Kidney glomerular epithelial cell (primary cell): ENCODE results near the gene CHL1.

Source experiments
- DNase-seq: peaks from one replicate; lab custom pipeline; 2025; lab: John Stamatoyannopoulos, UW

The CHL1 gene

GRCh38 chr3:411226-411625 lies 214.7 kb downstream of the CHL1 start:
- no peak for DNase-seq

GRCh38 chr3:414063-414462 lies 217.5 kb downstream of the CHL1 start:
- peak; percentile 46 for DNase-seq

GRCh38 chr3:418239-418929 lies 221.8 kb downstream of the CHL1 start:
- DNase-seq, result no peak

GRCh38 chr3:420584-420983 lies 224.0 kb downstream of the CHL1 start:
- no peak for DNase-seq

- no peak for DNase-seq
These were observed 228.5 kb downstream of the CHL1 start for GRCh38 chr3:425079-425478.

GRCh38 chr3:426072-426471 lies 229.5 kb downstream of the CHL1 start:
- DNase-seq, result no peak

- no peak for DNase-seq
These were observed 230.6 kb downstream of the CHL1 start for GRCh38 chr3:427128-427527.

- DNase-seq, result no peak
These were observed 233.6 kb downstream of the CHL1 start for GRCh38 chr3:430186-430585.

GRCh38 chr3:435161-435560 lies 238.6 kb downstream of the CHL1 start:
- no peak for DNase-seq

GRCh38 chr3:436053-436452 lies 239.5 kb downstream of the CHL1 start:
- DNase-seq, result no peak

- DNase-seq, result no peak
These were observed 244.3 kb downstream of the CHL1 start for GRCh38 chr3:440826-441225.

GRCh38 chr3:445960-446359 lies 249.4 kb downstream of the CHL1 start:
- no peak for DNase-seq

GRCh38 chr3:447671-448070 lies 251.1 kb downstream of the CHL1 start:
- no peak for DNase-seq

- DNase-seq, result no peak
These were observed 253.1 kb downstream of the CHL1 start for GRCh38 chr3:449711-450110.

- no peak for DNase-seq
These were observed 255.7 kb downstream of the CHL1 start for GRCh38 chr3:452221-452620.

GRCh38 chr3:453106-453505 lies 256.5 kb downstream of the CHL1 start:
- no peak for DNase-seq

- no peak for DNase-seq
These were observed 258.4 kb downstream of the CHL1 start for GRCh38 chr3:454986-455385.

- DNase-seq, result no peak
These were observed 261.6 kb downstream of the CHL1 start for GRCh38 chr3:458124-458523.

- DNase-seq, result no peak
These were observed 262.2 kb downstream of the CHL1 start for GRCh38 chr3:458653-459310.
